IMR-90 (cell line): ENCODE results near the gene KCNMA1. TPM values are rescaled to one million over a fixed set of nuclear protein-coding genes. Genes with fewer than 3 reads are reported as not detected.
"Not testable (repeated sequence)": the region's sequence is repeated elsewhere in the genome, so short reads cannot be mapped to it uniquely, and the experiment has no call there.

Source experiments
- ATAC-seq: fragments of 200-7000 bp; cut with Tn5 transposase; 2 replicates; pipeline ENCODE4 v1.9.1; 2020; ENCODE audit warnings: low read depth, mild to moderate bottlenecking, moderate library complexity
- BruUV-seq: library from RNA; stranded (reverse); fragments of 400-500 nt; replicated peaks from 2 replicates; lab custom pipeline; 2021; lab: Mats Ljungman, UMichigan
- CTCF ChIA-PET: fragments of 300-600 bp; formaldehyde crosslinking; extraction: SDS; loops from one replicate; lab custom pipeline; 2021; ENCODE audit warnings: antibody characterized with exemption; lab: Yijun Ruan, JAX
- POLR2A ChIA-PET: fragments of 300-600 bp; sonication (Branson Sonifier 250); formaldehyde crosslinking; loops from one replicate; lab custom pipeline; 2022; ENCODE audit warnings: antibody characterized with exemption; ENCODE audit not compliant: unreplicated experiment; lab: Charles Lee
- DNase-seq: peaks from one replicate; pipeline ENCODE4 v3.0.0; 2013
- H2AFZ ChIP-seq: replicated peaks from 2 replicates; pipeline ENCODE3; 2013; ENCODE audit warnings: low read length, mild to moderate bottlenecking; ENCODE audit not compliant: poor library complexity
- H2AK5ac ChIP-seq: 2 replicates; pipeline ENCODE4 v1.6.1; 2013; ENCODE audit warnings: low read depth, low read length, inconsistent platforms
- H2AK9ac ChIP-seq: replicated peaks from 2 replicates; pipeline ENCODE3; 2013; ENCODE audit warnings: mild to moderate bottlenecking, low read depth, low read length, moderate library complexity; ENCODE audit not compliant: poor library complexity
- H2BK120ac ChIP-seq: 2 replicates; pipeline ENCODE4 v1.6.1; 2013; ENCODE audit warnings: low read depth, low read length, inconsistent platforms
- H2BK15ac ChIP-seq: 3 replicates; pipeline ENCODE4 v1.6.1; 2013; ENCODE audit warnings: low read depth, low read length, inconsistent platforms
- H2BK20ac ChIP-seq: 2 replicates; pipeline ENCODE4 v1.6.1; 2013; ENCODE audit warnings: low read depth, mild to moderate bottlenecking, inconsistent platforms, low read length, moderate library complexity
- H2BK5ac ChIP-seq: 2 replicates; pipeline ENCODE4 v1.6.1; 2013; ENCODE audit warnings: mild to moderate bottlenecking, low read depth, low read length, inconsistent platforms; ENCODE audit not compliant: poor library complexity, severe bottlenecking
- H3K14ac ChIP-seq: replicated peaks from 2 replicates; pipeline ENCODE4 v1.6.1; 2013; ENCODE audit warnings: low read depth, low read length, inconsistent platforms
- H3K18ac ChIP-seq: 2 replicates; pipeline ENCODE4 v1.6.1; 2013; ENCODE audit warnings: low read depth, low read length, control low read depth
- H3K23ac ChIP-seq: 2 replicates; pipeline ENCODE4 v1.6.1; 2013; ENCODE audit warnings: low read depth, low read length, inconsistent platforms
- H3K27ac ChIP-seq: 2 replicates; pipeline ENCODE4 v1.5.1; 2013; ENCODE audit warnings: mild to moderate bottlenecking, control low read depth, low read length; ENCODE audit not compliant: insufficient read depth
- H3K27me3 ChIP-seq: 2 replicates; pipeline ENCODE4 v1.6.1; 2013; ENCODE audit warnings: low read length; ENCODE audit not compliant: control insufficient read depth, insufficient read depth
- H3K36me3 ChIP-seq: 2 replicates; pipeline ENCODE4 v1.6.1; 2013; ENCODE audit warnings: low read length, mixed read lengths; ENCODE audit not compliant: control insufficient read depth, insufficient read depth
- H3K4ac ChIP-seq: 2 replicates; pipeline ENCODE4 v1.6.1; 2013; ENCODE audit warnings: low read depth, low read length, inconsistent platforms
- H3K4me1 ChIP-seq: 2 replicates; pipeline ENCODE4 v1.6.1; 2013; ENCODE audit warnings: low read length, mixed read lengths; ENCODE audit not compliant: control insufficient read depth, insufficient read depth
- H3K4me2 ChIP-seq: 2 replicates; pipeline ENCODE4 v1.6.1; 2013; ENCODE audit warnings: low read depth, mild to moderate bottlenecking, control low read depth, low read length, moderate library complexity
- H3K4me3 ChIP-seq: 2 replicates; pipeline ENCODE4 v1.5.1; 2013; ENCODE audit warnings: low read depth, mild to moderate bottlenecking, control low read depth, low read length, moderate library complexity; ENCODE audit not compliant: insufficient read depth
- H3K56ac ChIP-seq: 2 replicates; pipeline ENCODE4 v1.6.1; 2013; ENCODE audit warnings: low read length, inconsistent platforms; ENCODE audit not compliant: insufficient read depth; ENCODE audit errors: extremely low read depth
- H3K79me1 ChIP-seq, 2 experiments: 2 replicates each; pipeline ENCODE4 v1.6.1; 2013; ENCODE audit warnings: low read length in 2 of 2, inconsistent platforms in 1 of 2, low read depth in 1 of 2
- H3K9ac ChIP-seq: 2 replicates; pipeline ENCODE4 v1.6.1; 2013; ENCODE audit warnings: low read depth, low read length, control low read depth
- H3K9me1 ChIP-seq: 2 replicates; pipeline ENCODE4 v1.6.1; 2013; ENCODE audit warnings: low read length, inconsistent platforms; ENCODE audit not compliant: insufficient read depth
- H3K9me3 ChIP-seq: 2 replicates; pipeline ENCODE4 v1.6.1; 2013; ENCODE audit warnings: low read length; ENCODE audit not compliant: control insufficient read depth, insufficient read depth
- H4K20me1 ChIP-seq: 2 replicates; pipeline ENCODE4 v1.6.1; 2013; ENCODE audit warnings: low read length, inconsistent platforms; ENCODE audit not compliant: insufficient read depth
- H4K5ac ChIP-seq: 2 replicates; pipeline ENCODE4 v1.6.1; 2013; ENCODE audit warnings: mild to moderate bottlenecking, low read depth, low read length, control low read depth
- H4K8ac ChIP-seq, 2 experiments: 2 replicates each; pipeline ENCODE4 v1.6.1; 2013; ENCODE audit warnings: low read depth in 2 of 2, low read length in 2 of 2, control low read depth in 1 of 2, inconsistent platforms in 1 of 2
- H4K91ac ChIP-seq: 2 replicates; pipeline ENCODE4 v1.6.1; 2013; ENCODE audit warnings: low read depth, low read length, inconsistent platforms; ENCODE audit not compliant: insufficient read depth
- MXI1 ChIP-seq: IDR thresholded peaks from 2 replicates; pipeline ENCODE4 v1.6.1; 2012; ENCODE audit warnings: low read depth, mild to moderate bottlenecking, low read length, moderate library complexity, borderline replicate concordance
- NFE2L2 ChIP-seq: fragments of 150-350 bp; IDR thresholded peaks from 2 replicates; pipeline ENCODE4 v1.6.1; 2016; ENCODE audit warnings: low read depth, mild to moderate bottlenecking, low read length
- RAD21 ChIP-seq: IDR thresholded peaks from 2 replicates; pipeline ENCODE4 v1.6.1; 2012; ENCODE audit warnings: low read length, improper control_type of control experiment
- WGBS, 2 experiments: methylation state at CpG; one replicate each; pipeline versions ENCODE4 v1.1.5 to v1.1.7; 2013; ENCODE audit warnings: missing lambda C conversion rate in 2 of 2; ENCODE audit not compliant: insufficient read length in 1 of 2; ENCODE audit errors: extremely low coverage in 2 of 2; 5-methylcytosine and 5-hydroxymethylcytosine counted together
- dilution Hi-C: fragments of 300-500 bp; cut with HindIII; formaldehyde crosslinking; loops from one replicate; pipeline ENCODE4 v1.14.3; 2018; ENCODE audit warnings: low sequenced_read_pairs; ENCODE audit not compliant: unreplicated experiment
- in situ Hi-C: fragments of 300-500 bp; cut with MboI; formaldehyde crosslinking; loops from 3 replicates; pipeline ENCODE4 v1.14.3; 2019; ENCODE audit warnings: low sequenced_read_pairs, inconsistent platforms, mixed read lengths
- intact Hi-C: fragments of 100-400 bp; cut with micrococcal nuclease; formaldehyde crosslinking; loops from 2 replicates; pipeline ENCODE4 v1.10.0; 2022
- polyA plus RNA-seq, 3 experiments: library from polyadenylated mRNA; depleted of rRNA; stranded (reverse); fragments of >200 nt; gene quantifications; 2 replicates each; pipeline ENCODE4 v1.2.3, GENCODE V29; 2012; ENCODE audit warnings: low replicate concordance in 1 of 3
- total RNA-seq: library from RNA; depleted of rRNA; stranded (reverse); fragments of >200 nt; gene quantifications from 2 replicates; pipeline ENCODE4 v1.2.3, GENCODE V29; 2012

Gene KCNMA1
- total and polyA plus RNA-seq, 2 of the 4 experiments (the other 2 are of a cell fraction) = 25.6 to 29.6 TPM

GRCh38 chr10:77661100-77661499 is 23.5 kb upstream of the KCNMA1 start:
- no peak overlapping the region for H4K5ac ChIP-seq
- H3K23ac ChIP-seq = no peak overlapping the region
- H2AK5ac ChIP-seq = no peak overlapping the region
- no peak overlapping the region for H2AK9ac ChIP-seq
- no peaks in the 10 kb centered on the region for H3K9me1 ChIP-seq
- H3K9me3 ChIP-seq = peaks cover 7% of the 10 kb centered on the region
- H3K79me1 ChIP-seq = no peaks in the 10 kb centered on the region
- no peaks in the 10 kb centered on the region for H4K20me1 ChIP-seq
- ChIA-PET CTCF (no interaction called here), POLR2A (no interaction called here)
- WGBS, 2 experiments = no CpG with 5 or more reads among the region's 3 CpGs
- TF ChIP-seq MXI1 = no peak
- no peak for TF ChIP-seq RAD21
- no peak for TF ChIP-seq NFE2L2
- H2AFZ ChIP-seq = no peak overlapping the region
- H3K4me3 ChIP-seq = no peak overlapping the region
- no peak overlapping the region for H2BK20ac ChIP-seq
- H3K4me1 ChIP-seq = peaks cover 4% of the 10 kb centered on the region; the same call in 1 of the 2 replicates
- 0 out of 3 replicates have a peak overlapping the region, but pooled peaks have one; percentile 19 for H2BK15ac ChIP-seq
- intact Hi-C loops = loop anchor here (5.0 kb wide), 1 partner anchor 41 kb away; no protein-coding TSS in a partner anchor
- no peak overlapping the region for H2BK120ac ChIP-seq
- no peak overlapping the region for H3K14ac ChIP-seq
- ATAC-seq (no peak), DNase-seq (no peak)
- H3K56ac ChIP-seq = no peak overlapping the region
- H4K8ac ChIP-seq = no peak overlapping the region
- dilution Hi-C loops = no loop called here
- no peak overlapping the region for H3K27ac ChIP-seq
- H3K4ac ChIP-seq = no peak overlapping the region
- no peak overlapping the region for H2BK5ac ChIP-seq
- no peak overlapping the region for H3K4me2 ChIP-seq
- no peak overlapping the region for H3K9ac ChIP-seq
- H4K91ac ChIP-seq = no peak overlapping the region
- peaks cover 8% of the 10 kb centered on the region for H3K27me3 ChIP-seq
- BruUV-seq = no TSS peak
- H3K36me3 ChIP-seq = no peaks in the 10 kb centered on the region
- in situ Hi-C loops = no loop called here
- no peak overlapping the region; the same call in 1 of the 2 replicates for H3K18ac ChIP-seq

GRCh38 chr10:77659046-77659670 is 21.6 kb upstream of the KCNMA1 start:
- H3K79me1 ChIP-seq, in situ Hi-C loops, intact Hi-C loops, H3K9ac ChIP-seq, H2AFZ ChIP-seq, CTCF ChIA-PET, H3K56ac ChIP-seq, H3K4me1 ChIP-seq, dilution Hi-C loops, H3K9me1 ChIP-seq, H4K20me1 ChIP-seq, H2AK9ac ChIP-seq, H3K9me3 ChIP-seq, POLR2A ChIA-PET, ATAC-seq, H3K4me2 ChIP-seq, H3K27me3 ChIP-seq, H3K4me3 ChIP-seq, H3K27ac ChIP-seq, BruUV-seq, H3K36me3 ChIP-seq: not testable (repeated sequence)
- Histone ChIP-seq H4K8ac (peak overlapping the region; percentile 89 to 93), H4K91ac (peak overlapping the region; percentile 93), H2BK5ac (peak overlapping the region; percentile 97), H3K14ac (peak overlapping the region; percentile 71), H4K5ac (peak overlapping the region; percentile 98), H2AK5ac (0 out of 2 replicates have a peak overlapping the region, but pooled peaks have one; percentile 54), H2BK15ac (peak overlapping the region; percentile 48; the same call in 1 of the 3 replicates), H2BK20ac (peak overlapping the region; percentile 99), H2BK120ac (peak overlapping the region; percentile 97), H3K23ac (peak overlapping the region; percentile 96; the same call in 1 of the 2 replicates), H3K4ac (peak overlapping the region; percentile 95; the same call in 1 of the 2 replicates), H3K18ac (peak overlapping the region; percentile 99)
- peak; percentile 34 for DNase-seq
- WGBS, 2 experiments = no CpG with 5 or more reads among the region's 3 CpGs
